Umbilical cord (tissue), 2 donors: ENCODE measurements around the gene KCNJ10. TPM values are rescaled to one million over a fixed set of nuclear protein-coding genes. Genes with fewer than 3 reads are reported as not detected.
A peak's percentile ranks its signal among the peaks of the same experiment; 100 is the strongest.
"Not testable (repeated sequence)": the region's sequence is repeated elsewhere in the genome, so short reads cannot be mapped to it uniquely, and the experiment has no call there.

Source experiments
- DNase-seq: peaks from one replicate; pipeline ENCODE4 v3.0.0-alpha.2; 2015; ENCODE audit warnings: low spot score
- total RNA-seq: library from RNA; depleted of rRNA; stranded (reverse); fragments of >200 nt; gene quantifications from one replicate; pipeline ENCODE4 v1.2.3, GENCODE V29; 2014; ENCODE audit warnings: low replicate concordance; ENCODE audit not compliant: insufficient read depth

Gene KCNJ10
- total RNA-seq, 1 donor from 2014 or later = 4.6 TPM

GRCh38 chr1:160061369-160062229 is 8.4 kb downstream of the KCNJ10 start:
- DNase-seq = no peak

GRCh38 chr1:160058087-160058486 is 11.9 kb downstream of the KCNJ10 start:
- DNase-seq = no peak

DNA sequence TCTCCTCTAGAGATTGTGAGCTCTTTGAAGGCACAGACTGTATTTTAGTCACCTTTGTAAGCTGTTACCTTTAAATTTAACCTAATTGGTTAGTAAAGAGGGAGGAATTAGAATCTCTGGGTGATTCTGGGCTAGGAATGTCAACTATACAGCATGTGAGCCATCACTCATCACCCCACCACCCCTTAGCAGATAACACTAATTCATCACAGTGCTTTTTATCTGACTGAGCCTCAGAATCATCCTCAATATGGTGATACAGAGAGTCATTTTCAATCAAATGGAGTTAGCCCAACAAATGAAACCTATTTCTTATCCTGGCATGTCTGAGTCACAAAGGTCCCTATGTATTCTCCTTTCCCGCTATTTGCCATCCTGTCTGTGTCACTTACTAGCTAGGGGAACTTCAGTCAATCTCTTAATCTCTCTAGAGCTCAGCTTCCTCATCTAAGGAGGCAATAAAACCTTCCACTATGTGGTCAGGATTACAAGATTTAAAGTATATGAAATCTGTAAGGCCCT is 13.3 kb downstream of the KCNJ10 start:
- DNase-seq = peak; percentile 10

DNA sequence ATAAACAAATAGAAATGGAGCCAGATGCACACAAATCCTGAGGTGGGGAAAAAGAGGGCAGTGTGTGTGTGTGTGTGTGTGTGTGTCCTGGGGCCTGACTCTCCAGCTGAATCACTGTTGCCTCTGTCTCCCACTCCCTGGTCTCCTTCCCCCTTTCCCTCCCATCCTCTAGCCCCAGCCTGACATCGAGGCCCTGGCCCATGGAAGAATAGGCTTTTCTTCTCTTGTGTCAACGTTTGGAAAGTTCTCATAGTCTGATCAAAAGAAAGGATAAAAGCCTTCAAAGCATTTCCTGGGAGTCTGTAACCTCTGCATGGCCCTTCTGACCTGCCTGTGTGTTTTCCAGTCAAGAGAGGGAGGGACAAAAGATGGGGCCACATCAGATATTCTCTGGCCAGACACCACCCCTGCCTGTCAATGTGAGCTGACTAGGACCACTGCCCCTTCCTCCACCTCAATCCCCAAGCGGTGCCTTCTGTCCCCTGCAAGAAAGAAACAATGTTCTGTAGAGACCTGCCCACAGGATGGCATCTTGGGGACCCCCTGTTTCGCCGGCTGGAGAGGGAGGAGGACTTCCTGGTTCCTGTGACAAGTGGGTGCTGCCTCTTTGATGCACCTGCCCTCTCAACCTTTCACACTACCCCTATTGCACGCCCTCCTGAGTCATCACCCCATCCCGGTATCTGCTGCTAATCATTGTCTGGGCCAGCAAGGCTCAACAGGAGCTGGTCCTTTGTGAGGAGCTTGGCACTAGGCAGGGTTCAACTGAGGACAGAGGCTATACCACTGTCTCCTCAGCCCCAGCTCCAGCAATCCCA is 16.2 kb downstream of the KCNJ10 start:
- DNase-seq = no peak

- no peak for DNase-seq
These were observed 17.0 kb downstream of the KCNJ10 start for GRCh38 chr1:160052936-160053335.

GRCh38 chr1:160050619-160051018 is 19.3 kb downstream of the KCNJ10 start:
- DNase-seq = no peak

- not testable (repeated sequence) for DNase-seq
These were observed 19.8 kb downstream of the KCNJ10 start for GRCh38 chr1:160050182-160050581.

GRCh38 chr1:160049101-160049500 is 20.9 kb downstream of the KCNJ10 start:
- no peak for DNase-seq

GRCh38 chr1:160048335-160048734 is 21.6 kb downstream of the KCNJ10 start:
- no peak for DNase-seq

GRCh38 chr1:160047111-160047991 is 22.6 kb downstream of the KCNJ10 start:
- DNase-seq = no peak

DNA sequence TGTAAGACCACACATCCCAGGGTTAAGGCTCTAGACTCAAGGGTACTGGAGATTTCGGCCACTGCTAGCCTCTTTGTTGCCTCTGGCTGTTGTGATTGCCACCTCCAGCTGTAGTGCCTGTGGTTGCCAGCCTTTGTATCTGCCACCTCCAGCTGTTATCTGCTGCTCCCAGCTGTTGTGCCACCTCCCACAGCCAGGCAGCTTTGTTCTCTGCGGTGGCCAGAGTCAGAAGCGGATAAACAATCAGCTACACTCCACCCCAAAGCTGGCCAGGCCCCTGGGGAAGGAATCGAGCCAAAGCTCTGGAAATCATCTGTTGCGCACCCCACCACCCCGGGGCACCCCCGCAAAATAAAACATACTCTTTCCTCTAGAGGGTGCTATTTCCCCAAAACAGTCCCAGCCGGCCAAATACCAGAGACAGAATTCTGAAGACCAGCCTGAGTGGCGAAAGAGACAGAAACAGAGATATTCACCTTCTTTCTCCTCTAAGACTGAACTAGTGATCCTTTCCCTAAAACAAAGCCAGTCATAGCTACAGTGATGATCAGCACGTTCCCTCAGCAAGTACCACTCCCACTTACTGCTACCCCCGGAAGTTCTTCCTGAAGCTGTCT is 23.4 kb downstream of the KCNJ10 start:
- peak; percentile 55 for DNase-seq

GRCh38 chr1:160045653-160046052 is 24.3 kb downstream of the KCNJ10 start:
- DNase-seq = no peak

GRCh38 chr1:160043543-160043942 is 26.4 kb downstream of the KCNJ10 start:
- DNase-seq = no peak

- DNase-seq = peak; percentile 71
These were observed 29.5 kb downstream of the KCNJ10 start for GRCh38 chr1:160040476-160040875.

GRCh38 chr1:160032165-160032820 is 37.7 kb downstream of the KCNJ10 start:
- peak; percentile 5 for DNase-seq

GRCh38 chr1:160031365-160032164 is 38.4 kb downstream of the KCNJ10 start, which contains the start of gene PIGM:
Gene PIGM (minus strand): TSS chr1:160031990. CDS start chr1:160031739, 251 bp downstream.
- peak; percentile 97 for DNase-seq

DNA sequence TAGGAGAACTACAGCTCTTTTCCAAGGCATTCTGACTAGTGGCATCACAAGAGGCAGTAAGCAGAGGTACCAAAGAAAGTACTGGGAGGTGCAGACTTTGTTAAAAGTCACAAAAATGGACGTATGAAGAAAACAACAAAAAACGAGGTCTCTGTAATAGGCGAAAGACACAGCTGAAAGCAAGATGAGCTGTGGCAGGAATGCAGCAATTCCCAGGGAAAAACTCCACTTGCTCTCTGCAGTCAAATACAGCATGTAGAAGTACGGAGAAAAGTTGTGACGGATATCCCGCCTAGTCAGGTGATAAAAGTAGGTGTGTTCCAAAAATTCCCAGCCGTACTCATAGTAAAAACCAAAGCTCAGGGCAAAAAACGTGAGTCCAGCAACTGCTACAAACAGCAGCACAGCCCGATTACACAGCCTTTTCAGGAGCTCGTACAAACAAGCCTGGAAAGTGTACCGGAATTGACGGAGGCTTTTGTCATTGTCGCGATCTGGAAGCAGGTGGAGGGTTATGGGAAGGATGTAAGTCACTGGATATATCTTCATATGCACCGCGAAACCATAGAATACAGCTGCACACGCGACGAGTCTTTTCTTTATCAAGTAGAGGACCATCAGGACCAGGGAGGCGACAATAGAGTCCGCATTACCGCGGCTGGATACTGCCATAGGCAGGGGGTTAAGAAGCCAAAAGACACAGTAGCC is 39.1 kb downstream of the KCNJ10 start:
- DNase-seq = peak; percentile 2

DNA sequence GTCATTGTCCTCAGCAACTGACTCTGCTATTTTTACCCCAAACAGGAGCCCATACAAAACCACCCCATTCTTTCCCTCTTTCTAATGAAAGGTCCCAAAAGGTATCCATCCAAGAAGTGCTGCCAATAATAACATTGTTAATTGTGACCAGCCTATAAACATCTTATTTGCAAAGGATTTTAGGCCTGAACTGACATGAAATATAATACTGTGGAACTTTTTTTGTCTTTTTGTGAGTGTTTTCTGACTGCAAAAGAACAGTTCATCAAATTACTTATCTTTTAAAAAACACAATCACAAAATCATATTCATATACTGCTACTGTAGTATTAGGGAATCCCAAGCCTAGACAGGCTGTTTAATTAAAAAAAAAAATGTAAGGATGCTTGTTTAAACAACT is 41.5 kb downstream of the KCNJ10 start:
- no peak for DNase-seq

DNA sequence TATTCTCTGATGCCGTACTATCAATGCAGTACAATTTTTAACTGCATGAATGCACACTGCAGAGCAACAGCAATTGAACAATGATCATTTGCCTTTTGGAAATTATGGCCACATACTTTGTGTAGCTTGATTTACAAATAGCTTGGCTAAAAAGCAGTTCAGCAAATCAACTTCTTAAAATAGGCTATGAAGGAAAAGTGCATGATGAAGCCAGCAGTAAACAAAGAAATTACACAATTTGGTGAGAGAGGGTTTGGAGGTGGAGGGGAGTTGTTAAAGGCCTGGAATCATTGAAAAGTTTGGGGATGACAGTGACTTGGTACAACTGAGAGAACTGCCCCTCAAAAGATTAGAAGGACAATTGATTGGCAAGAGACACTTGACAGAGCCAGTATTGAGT is 44.6 kb downstream of the KCNJ10 start:
- no peak for DNase-seq
